ENCODE data around the gene ZKSCAN4.
A peak's percentile ranks its signal among the peaks of the same experiment; 100 is the strongest.

The ZKSCAN4 gene

GRCh38 chr6:28225056-28225834, 26.8 kb downstream of the ZKSCAN4 start, which contains the start of gene ZSCAN9:
Gene ZSCAN9, plus strand, starts transcription at chr6:28225275. Its CDS starts 1,810 bp downstream, at chr6:28227085.
- peaks cover 13% of the 10 kb centered on the region; the same call in 1 of the 2 replicates for H3K9me3 ChIP-seq
- H3K36me3 ChIP-seq: peaks cover 33% of the 10 kb centered on the region
- peak within 1 kb of the TSS; percentile 56 for H3K27ac ChIP-seq
- peaks cover 5% of the 10 kb centered on the region; the same call in 1 of the 2 replicates for H3K4me1 ChIP-seq
- H3K4me2 ChIP-seq: peak within 1 kb of the TSS; percentile 69
- H3K4me3 ChIP-seq: peak within 1 kb of the TSS; percentile 71
- H3K9ac ChIP-seq: peak within 1 kb of the TSS; percentile 71
- no peaks in the 10 kb centered on the region for H4K20me1 ChIP-seq
- TF ChIP-seq Cebpa-rat (IDR thresholded peaks at IDR 0.05): no peak
- H3K27me3 ChIP-seq: peaks cover 40% of the 10 kb centered on the region

GRCh38 chr6:28224131-28225055, 27.7 kb downstream of the ZKSCAN4 start:
- H3K27ac ChIP-seq: peak overlapping the region; percentile 56
- H3K4me3 ChIP-seq: peak overlapping the region; percentile 71
- peak overlapping the region; percentile 69 for H3K4me2 ChIP-seq
- H4K20me1 ChIP-seq: no peaks in the 10 kb centered on the region
- peaks cover 13% of the 10 kb centered on the region; the same call in 1 of the 2 replicates for H3K9me3 ChIP-seq
- H3K4me1 ChIP-seq: peaks cover 5% of the 10 kb centered on the region; the same call in 1 of the 2 replicates
- H3K36me3 ChIP-seq: peaks cover 25% of the 10 kb centered on the region
- no peak for TF ChIP-seq Cebpa-rat (IDR thresholded peaks at IDR 0.05)
- H3K9ac ChIP-seq: peak overlapping the region; percentile 71
- H3K27me3 ChIP-seq: peaks cover 45% of the 10 kb centered on the region

- H4K20me1 ChIP-seq: no peaks in the 10 kb centered on the region
- H3K4me1 ChIP-seq: peaks cover 5% of the 10 kb centered on the region; the same call in 1 of the 2 replicates
- H3K27ac ChIP-seq: no peak overlapping the region
- H3K9ac ChIP-seq: no peak overlapping the region
- H3K4me3 ChIP-seq: no peak overlapping the region
- TF ChIP-seq Cebpa-rat (IDR thresholded peaks at IDR 0.05): no peak
- no peak overlapping the region for H3K4me2 ChIP-seq
- peaks cover 8% of the 10 kb centered on the region; the same call in 1 of the 2 replicates for H3K9me3 ChIP-seq
- H3K27me3 ChIP-seq: peaks cover 66% of the 10 kb centered on the region
- H3K36me3 ChIP-seq: no peaks in the 10 kb centered on the region
Observed at GRCh38 chr6:28220257-28221133, 31.6 kb downstream of the ZKSCAN4 start.

- Histone ChIP-seq H3K27me3 (peaks cover 69% of the 10 kb centered on the region), H3K4me3 (peak overlapping the region; percentile 36; the same call in 1 of the 2 replicates), H3K27ac (no peak overlapping the region), H3K9me3 (no peaks in the 10 kb centered on the region), H3K4me2 (peak overlapping the region; percentile 45; the same call in 1 of the 2 replicates), H3K36me3 (no peaks in the 10 kb centered on the region), H4K20me1 (no peaks in the 10 kb centered on the region), H3K4me1 (no peaks in the 10 kb centered on the region), H3K9ac (no peak overlapping the region)
- TF ChIP-seq Cebpa-rat (IDR thresholded peaks at IDR 0.05): no peak
Observed at GRCh38 chr6:28218312-28219248, 33.5 kb downstream of the ZKSCAN4 start.

- H3K9ac ChIP-seq: no peak overlapping the region
- no peak for TF ChIP-seq Cebpa-rat (IDR thresholded peaks at IDR 0.05)
- no peak overlapping the region for H3K27ac ChIP-seq
- no peak overlapping the region for H3K4me2 ChIP-seq
- H3K27me3 ChIP-seq: peaks cover 76% of the 10 kb centered on the region
- H3K4me3 ChIP-seq: no peak overlapping the region
- no peaks in the 10 kb centered on the region for H3K9me3 ChIP-seq
- no peaks in the 10 kb centered on the region for H3K4me1 ChIP-seq
- no peaks in the 10 kb centered on the region for H4K20me1 ChIP-seq
- H3K36me3 ChIP-seq: no peaks in the 10 kb centered on the region
Observed at GRCh38 chr6:28217890-28218289, 34.2 kb downstream of the ZKSCAN4 start.

GRCh38 chr6:28215425-28215824, 36.6 kb downstream of the ZKSCAN4 start:
- no peaks in the 10 kb centered on the region for H3K4me1 ChIP-seq
- peaks cover 92% of the 10 kb centered on the region for H3K27me3 ChIP-seq
- H3K9me3 ChIP-seq: peaks cover 15% of the 10 kb centered on the region
- no peak overlapping the region for H3K27ac ChIP-seq
- no peak for TF ChIP-seq Cebpa-rat (IDR thresholded peaks at IDR 0.05)
- no peak overlapping the region for H3K4me3 ChIP-seq
- no peaks in the 10 kb centered on the region for H4K20me1 ChIP-seq
- H3K9ac ChIP-seq: no peak overlapping the region
- no peaks in the 10 kb centered on the region for H3K36me3 ChIP-seq
- no peak overlapping the region for H3K4me2 ChIP-seq

DNA sequence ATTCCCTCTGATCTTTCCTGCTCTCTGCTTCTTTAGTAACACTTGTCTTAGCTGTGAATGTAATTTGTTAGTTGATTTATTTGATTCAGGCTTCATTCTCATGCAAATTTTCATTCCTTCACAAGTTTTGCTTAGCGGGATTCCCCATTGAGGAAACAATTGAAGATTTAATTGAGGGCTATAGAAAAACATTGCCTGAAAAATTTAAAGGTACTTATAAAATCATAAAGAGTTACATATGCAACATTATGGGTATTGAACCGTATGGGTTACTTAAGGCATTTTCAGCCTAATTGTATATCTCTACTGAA, 38.9 kb downstream of the ZKSCAN4 start:
- H3K4me3 ChIP-seq: no peak overlapping the region
- H3K4me2 ChIP-seq: no peak overlapping the region
- no peaks in the 10 kb centered on the region for H4K20me1 ChIP-seq
- peaks cover 18% of the 10 kb centered on the region for H3K9me3 ChIP-seq
- peaks cover 84% of the 10 kb centered on the region for H3K27me3 ChIP-seq
- H3K4me1 ChIP-seq: no peaks in the 10 kb centered on the region
- H3K27ac ChIP-seq: no peak overlapping the region
- no peaks in the 10 kb centered on the region for H3K36me3 ChIP-seq
- TF ChIP-seq Cebpa-rat (IDR thresholded peaks at IDR 0.05): no peak
- no peak overlapping the region for H3K9ac ChIP-seq

- peaks cover 84% of the 10 kb centered on the region for H3K27me3 ChIP-seq
- H4K20me1 ChIP-seq: no peaks in the 10 kb centered on the region
- H3K4me3 ChIP-seq: no peak overlapping the region
- no peak overlapping the region for H3K4me2 ChIP-seq
- peaks cover 23% of the 10 kb centered on the region for H3K9me3 ChIP-seq
- no peak for TF ChIP-seq Cebpa-rat (IDR thresholded peaks at IDR 0.05)
- no peak overlapping the region for H3K9ac ChIP-seq
- H3K36me3 ChIP-seq: no peaks in the 10 kb centered on the region
- no peaks in the 10 kb centered on the region for H3K4me1 ChIP-seq
- H3K27ac ChIP-seq: no peak overlapping the region
Observed at GRCh38 chr6:28212510-28213212, 39.4 kb downstream of the ZKSCAN4 start.

Data from BLaER1 (cell line).